CD4-positive, alpha-beta T cell (primary cell): ENCODE data around the gene PITRM1. TPM values are rescaled to one million over a fixed set of nuclear protein-coding genes. Genes with fewer than 3 reads are reported as not detected.
A peak's percentile ranks its signal among the peaks of the same experiment; 100 is the strongest.

Experiments
- ATAC-seq: fragments of 200-7000 bp; cut with Tn5 transposase; one replicate; pipeline ENCODE4 v1.10.0; 2022; ENCODE audit warnings: mild to moderate bottlenecking; ENCODE audit not compliant: poor library complexity
- CTCF ChIA-PET: fragments of 350-600 bp; sonication (Branson Sonifier 250); formaldehyde crosslinking; loops from one replicate; lab custom pipeline; 2021; ENCODE audit warnings: antibody characterized with exemption, inconsistent platforms; lab: Charles Lee
- POLR2A ChIA-PET: fragments of 350-600 bp; sonication (Branson Sonifier 250); formaldehyde crosslinking; loops from one replicate; lab custom pipeline; 2021; ENCODE audit warnings: antibody characterized with exemption, inconsistent platforms; lab: Charles Lee
- DNase-seq, 14 experiments: peaks; one replicate each; pipeline ENCODE4 v3.0.0-alpha.2; 2013 to 2020; ENCODE audit warnings: mixed read lengths in 2 of 14
- H3K27ac ChIP-seq, 2 donors: one replicate each; pipeline versions ENCODE4 v1.5.1 to v1.7.0; 2013; ENCODE audit warnings: low read length in 2 of 2, low read depth in 1 of 2, mild to moderate bottlenecking in 1 of 2
- H3K27me3 ChIP-seq, 2 experiments: 1 replicate in 1 of 2; 2 replicates in 1 of 2; pipeline versions ENCODE4 v1.6.1 to v1.7.0; 2013; ENCODE audit warnings: low read length in 2 of 2, control low read depth in 1 of 2, mild to moderate bottlenecking in 1 of 2, moderate library complexity in 1 of 2; ENCODE audit not compliant: insufficient read depth in 2 of 2, control insufficient read depth in 1 of 2
- H3K36me3 ChIP-seq: one replicate; pipeline ENCODE4 v1.6.1; 2013; ENCODE audit warnings: low read length, control low read depth; ENCODE audit not compliant: insufficient read depth
- H3K4me1 ChIP-seq: one replicate; pipeline ENCODE4 v1.6.1; 2013; ENCODE audit warnings: low read length, control low read depth; ENCODE audit not compliant: insufficient read depth
- H3K4me3 ChIP-seq: one replicate; pipeline ENCODE4 v1.5.1; 2013; ENCODE audit warnings: mild to moderate bottlenecking, low read length, moderate library complexity
- H3K9me3 ChIP-seq, 2 experiments: 1 replicate in 1 of 2; 2 replicates in 1 of 2; pipeline versions ENCODE4 v1.6.1 to v1.7.0; 2013; ENCODE audit warnings: low read length in 2 of 2, mild to moderate bottlenecking in 2 of 2, control low read depth in 1 of 2, moderate library complexity in 1 of 2; ENCODE audit not compliant: control insufficient read depth in 1 of 2, insufficient read depth in 1 of 2
- H3K27ac Mint-ChIP-seq: one replicate; pipeline ENCODE4 v1.8.0; 2020; ENCODE audit warnings: mixed read lengths
- H3K27me3 Mint-ChIP-seq: one replicate; pipeline ENCODE4 v1.8.0; 2021; ENCODE audit warnings: mixed read lengths
- H3K36me3 Mint-ChIP-seq: one replicate; pipeline ENCODE4 v1.8.0; 2021; ENCODE audit warnings: low read depth, mixed read lengths
- H3K4me1 Mint-ChIP-seq: one replicate; pipeline ENCODE4 v1.8.0; 2021; ENCODE audit warnings: low read depth, mixed read lengths
- H3K4me3 Mint-ChIP-seq: one replicate; pipeline ENCODE4 v1.8.0; 2020; ENCODE audit warnings: mild to moderate bottlenecking, mixed read lengths
- H3K9me3 Mint-ChIP-seq: one replicate; pipeline ENCODE4 v1.8.0; 2020; ENCODE audit warnings: mixed read lengths
- intact Hi-C, 2 experiments: fragments of 100-400 bp; cut with DNase I in 1 of 2; cut with micrococcal nuclease in 1 of 2; formaldehyde crosslinking; loops; one replicate each; pipeline versions ENCODE4 v1.15.1 to v1.9.0; 2023 to 2025; cut with DNase I, micrococcal nuclease
- total RNA-seq, 174 experiments: library from RNA in 2 of 174; stranded (reverse) in 2 of 174; gene quantifications; one replicate each; pipeline ENCODE4 v1.2.3 and lab custom pipeline; 2021 to 2026
- TF ChIP-seq, protein P1 (sequence below): fragments of 200-600 bp; IDR thresholded peaks from one replicate; pipeline ENCODE4 v1.8.0; 2022; ENCODE audit warnings: antibody characterized with exemption, mild to moderate bottlenecking

Gene PITRM1
- total RNA-seq, 2 experiments from 2014 or later: 76.7 to 77.8 TPM

DNA sequence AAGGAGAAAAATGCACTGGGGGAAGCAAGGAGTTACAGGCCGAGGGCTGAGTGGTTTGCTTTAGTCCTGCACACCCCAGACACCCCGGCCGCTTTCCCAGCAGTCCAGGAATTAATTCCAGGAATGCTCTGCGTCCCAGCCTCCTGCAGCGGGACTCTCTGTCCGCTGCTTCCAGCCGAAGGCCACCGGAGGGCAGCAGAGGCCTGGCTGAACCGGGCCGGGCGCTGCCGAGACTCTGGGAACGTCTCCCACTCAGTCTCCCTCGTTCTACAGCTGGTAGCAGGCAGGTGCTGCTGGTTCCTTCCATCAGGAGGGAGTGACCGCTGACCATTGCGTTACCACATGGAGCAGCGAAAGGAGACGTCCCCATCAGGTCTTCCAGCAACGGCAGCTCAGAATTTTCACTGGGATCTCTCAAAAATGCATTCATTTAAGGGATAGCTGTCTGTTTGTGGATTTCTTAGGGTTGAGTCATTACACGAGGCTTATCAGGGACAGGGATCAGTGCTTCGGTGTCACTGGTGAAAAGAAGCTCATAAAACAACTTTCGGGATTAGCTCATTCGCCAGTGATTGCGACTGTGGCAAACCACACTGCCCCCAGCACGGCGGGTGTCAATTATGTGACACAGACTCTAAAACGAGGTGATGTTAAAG is 24.9 kb upstream of the PITRM1 start:
- no peaks in the 10 kb centered on the region for H3K9me3 ChIP-seq
- no peak overlapping the region for H3K27ac Mint-ChIP-seq

DNA sequence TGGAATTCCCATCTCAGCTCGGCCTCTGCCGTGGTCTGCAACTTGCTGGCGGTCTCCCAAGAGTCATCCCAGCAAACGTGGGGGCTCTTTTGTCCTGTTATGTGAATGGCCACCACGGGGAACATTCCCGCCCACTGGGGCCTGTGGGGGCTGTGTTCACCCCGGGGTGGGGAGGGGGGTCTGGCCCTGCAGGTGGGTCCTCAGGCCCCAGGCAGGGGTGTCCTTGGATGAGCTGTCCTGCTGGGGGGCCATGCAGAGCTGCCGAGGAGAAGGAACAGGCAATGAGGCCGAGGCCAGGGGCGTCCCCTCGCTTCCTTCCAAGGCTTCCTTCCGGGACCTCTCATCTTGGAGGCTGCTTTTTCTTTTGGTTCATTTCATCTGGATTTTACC is 24.4 kb upstream of the PITRM1 start:
- Histone ChIP-seq H3K36me3 (no peaks in the 10 kb centered on the region), H3K27me3 (peaks cover 3 to 15% of the 10 kb centered on the region in 2 experiments), H3K4me1 (peaks cover 25% of the 10 kb centered on the region), H3K9me3 (no peaks in the 10 kb centered on the region), H3K27ac (no peak overlapping the region), H3K4me3 (no peak overlapping the region)
- Mint-ChIP-seq H3K4me1 (peaks cover 9% of the 10 kb centered on the region), H3K36me3 (no peaks in the 10 kb centered on the region), H3K27me3 (peaks cover 33% of the 10 kb centered on the region), H3K9me3 (no peaks in the 10 kb centered on the region), H3K4me3 (no peak overlapping the region), H3K27ac (no peak overlapping the region)
- TF ChIP-seq, protein P1, sequence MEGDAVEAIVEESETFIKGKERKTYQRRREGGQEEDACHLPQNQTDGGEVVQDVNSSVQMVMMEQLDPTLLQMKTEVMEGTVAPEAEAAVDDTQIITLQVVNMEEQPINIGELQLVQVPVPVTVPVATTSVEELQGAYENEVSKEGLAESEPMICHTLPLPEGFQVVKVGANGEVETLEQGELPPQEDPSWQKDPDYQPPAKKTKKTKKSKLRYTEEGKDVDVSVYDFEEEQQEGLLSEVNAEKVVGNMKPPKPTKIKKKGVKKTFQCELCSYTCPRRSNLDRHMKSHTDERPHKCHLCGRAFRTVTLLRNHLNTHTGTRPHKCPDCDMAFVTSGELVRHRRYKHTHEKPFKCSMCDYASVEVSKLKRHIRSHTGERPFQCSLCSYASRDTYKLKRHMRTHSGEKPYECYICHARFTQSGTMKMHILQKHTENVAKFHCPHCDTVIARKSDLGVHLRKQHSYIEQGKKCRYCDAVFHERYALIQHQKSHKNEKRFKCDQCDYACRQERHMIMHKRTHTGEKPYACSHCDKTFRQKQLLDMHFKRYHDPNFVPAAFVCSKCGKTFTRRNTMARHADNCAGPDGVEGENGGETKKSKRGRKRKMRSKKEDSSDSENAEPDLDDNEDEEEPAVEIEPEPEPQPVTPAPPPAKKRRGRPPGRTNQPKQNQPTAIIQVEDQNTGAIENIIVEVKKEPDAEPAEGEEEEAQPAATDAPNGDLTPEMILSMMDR: no peak
- ATAC-seq (no peak), DNase-seq (no peak)
- ChIA-PET POLR2A (no interaction called here), CTCF (interaction anchor here (0.5 kb wide), 1 partner anchor 14 kb away, joined by 5 read pairs; no protein-coding TSS in a partner anchor)
- intact Hi-C loops: loop anchor here (2.0 kb wide), 2 partner anchors 1460 to 1570 kb away; no protein-coding TSS in a partner anchor

More for the DNA sequence above, 24.9 kb upstream of the PITRM1 start:
- ATAC-seq (peak; percentile 81), DNase-seq (peak; percentile 33 to 77 (median 45))
- CTCF ChIA-PET: interaction anchor here (0.8 to 1.1 kb wide), 4 partner anchors 11 to 1460 kb away, joined by 3 to 5 read pairs (median 4); no protein-coding TSS in a partner anchor
- POLR2A ChIA-PET: no interaction called here
- Mint-ChIP-seq H3K4me1 (peaks cover 9% of the 10 kb centered on the region), H3K9me3 (no peaks in the 10 kb centered on the region), H3K4me3 (peak overlapping the region; percentile 84), H3K36me3 (no peaks in the 10 kb centered on the region), H3K27me3 (peaks cover 33% of the 10 kb centered on the region)
- TF ChIP-seq, protein P1: peak; percentile 72
- Histone ChIP-seq H3K27me3 (peaks cover 3 to 15% of the 10 kb centered on the region in 2 experiments), H3K4me1 (peaks cover 24% of the 10 kb centered on the region), H3K36me3 (no peaks in the 10 kb centered on the region), H3K4me3 (peak overlapping the region; percentile 37), H3K27ac (no peak overlapping the region)
- intact Hi-C loops: loop anchor here (2.0 kb wide), 3 partner anchors 1459 to 1571 kb away; no protein-coding TSS in a partner anchor

DNA sequence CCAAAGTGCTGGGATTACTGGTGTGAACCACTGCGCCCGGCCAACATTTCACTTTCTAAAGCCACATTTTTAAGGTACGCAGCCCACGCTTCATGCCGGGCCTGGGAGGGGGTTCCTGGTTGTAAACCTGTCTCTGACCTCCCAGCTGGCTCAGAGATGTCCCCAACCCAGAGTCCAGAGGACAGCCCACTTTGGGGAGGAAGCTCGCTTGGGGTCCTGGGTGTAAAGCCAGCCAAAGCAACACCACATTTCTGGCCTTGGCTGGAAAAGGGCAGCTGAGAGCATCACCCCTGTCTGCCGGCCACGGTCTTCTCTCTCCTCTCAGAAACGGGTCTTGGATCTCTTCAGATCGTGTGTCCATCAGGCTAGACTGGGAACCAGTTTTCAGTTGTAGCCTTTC is 23.9 kb upstream of the PITRM1 start:
- H3K36me3 Mint-ChIP-seq: no peaks in the 10 kb centered on the region
- DNase-seq (no peak), ATAC-seq (no peak)
- TF ChIP-seq, protein P1: no peak
- intact Hi-C loops: loop anchor here (2.0 kb wide), 2 partner anchors 1460 to 1570 kb away; no protein-coding TSS in a partner anchor
- H3K27me3 Mint-ChIP-seq: peaks cover 33% of the 10 kb centered on the region
- H3K27ac Mint-ChIP-seq: no peak overlapping the region
- no peaks in the 10 kb centered on the region for H3K9me3 Mint-ChIP-seq
- POLR2A ChIA-PET: no interaction called here
- Histone ChIP-seq H3K4me1 (peaks cover 25% of the 10 kb centered on the region), H3K9me3 (no peaks in the 10 kb centered on the region), H3K27me3 (peaks cover 3 to 15% of the 10 kb centered on the region in 2 experiments), H3K27ac (no peak overlapping the region), H3K4me3 (no peak overlapping the region), H3K36me3 (no peaks in the 10 kb centered on the region)
- H3K4me3 Mint-ChIP-seq: no peak overlapping the region
- peaks cover 9% of the 10 kb centered on the region for H3K4me1 Mint-ChIP-seq
- CTCF ChIA-PET: interaction anchor here (0.5 kb wide), 1 partner anchor 13 kb away, joined by 5 read pairs; no protein-coding TSS in a partner anchor
